Stimulated activated CD8-positive, alpha-beta memory T cell treated with anti-CD3 and anti-CD28 coated beads, Interleukin-2, amount 100 ng/mL, for 1 hour (primary cell): ENCODE measurements around the gene EML4.

Experiments used
- DNase-seq, 2 donors: peaks; one replicate each; pipeline ENCODE4 v3.0.0-alpha.2; 2020; ENCODE audit warnings: low read depth in 2 of 2

The EML4 gene

GRCh38 chr2:42307180-42307579 is 138.0 kb downstream of the EML4 start:
- no peak for DNase-seq

GRCh38 chr2:42309366-42309765 is 140.2 kb downstream of the EML4 start:
- no peak for DNase-seq

- DNase-seq: no peak
Measured at GRCh38 chr2:42310007-42310515, 140.9 kb downstream of the EML4 start.

- no peak for DNase-seq
Measured at GRCh38 chr2:42312106-42312505, 143.0 kb downstream of the EML4 start.

- no peak for DNase-seq
Measured at GRCh38 chr2:42314892-42315468, 145.8 kb downstream of the EML4 start.

GRCh38 chr2:42315844-42316470 is 146.8 kb downstream of the EML4 start:
- no peak for DNase-seq

GRCh38 chr2:42316910-42317309 is 147.8 kb downstream of the EML4 start:
- DNase-seq: no peak

GRCh38 chr2:42317486-42317885 is 148.3 kb downstream of the EML4 start:
- no peak for DNase-seq

GRCh38 chr2:42317945-42318344 is 148.8 kb downstream of the EML4 start:
- no peak for DNase-seq

GRCh38 chr2:42319265-42319664 is 150.1 kb downstream of the EML4 start:
- DNase-seq: no peak

GRCh38 chr2:42321452-42322064 is 152.4 kb downstream of the EML4 start:
- DNase-seq: no peak

GRCh38 chr2:42324244-42324643 is 155.1 kb downstream of the EML4 start:
- DNase-seq: no peak

- no peak for DNase-seq
Measured at GRCh38 chr2:42324949-42325348, 155.8 kb downstream of the EML4 start.

- DNase-seq: no peak
Measured at GRCh38 chr2:42325609-42326008, 156.5 kb downstream of the EML4 start.

- no peak for DNase-seq
Measured at GRCh38 chr2:42327125-42327524, 158.0 kb downstream of the EML4 start.

GRCh38 chr2:42328148-42328833 is 159.1 kb downstream of the EML4 start:
- no peak for DNase-seq

GRCh38 chr2:42328923-42329322 is 159.8 kb downstream of the EML4 start:
- DNase-seq: no peak

- no peak for DNase-seq
Measured at GRCh38 chr2:42329736-42330135, 160.6 kb downstream of the EML4 start.

- DNase-seq: no peak
Measured at GRCh38 chr2:42331569-42332284, 162.6 kb downstream of the EML4 start.

GRCh38 chr2:42332575-42332974 is 163.4 kb downstream of the EML4 start:
- no peak for DNase-seq

- no peak for DNase-seq
Measured at GRCh38 chr2:42333579-42333978, 164.4 kb downstream of the EML4 start.

- DNase-seq: no peak
Measured at GRCh38 chr2:42334220-42334619, 165.1 kb downstream of the EML4 start.
